ENCODE measurements around the gene OLAH.

GRCh38 chr10:15120523-15120922, 76.8 kb downstream of the OLAH start:
- TF ChIP-seq, protein P1, sequence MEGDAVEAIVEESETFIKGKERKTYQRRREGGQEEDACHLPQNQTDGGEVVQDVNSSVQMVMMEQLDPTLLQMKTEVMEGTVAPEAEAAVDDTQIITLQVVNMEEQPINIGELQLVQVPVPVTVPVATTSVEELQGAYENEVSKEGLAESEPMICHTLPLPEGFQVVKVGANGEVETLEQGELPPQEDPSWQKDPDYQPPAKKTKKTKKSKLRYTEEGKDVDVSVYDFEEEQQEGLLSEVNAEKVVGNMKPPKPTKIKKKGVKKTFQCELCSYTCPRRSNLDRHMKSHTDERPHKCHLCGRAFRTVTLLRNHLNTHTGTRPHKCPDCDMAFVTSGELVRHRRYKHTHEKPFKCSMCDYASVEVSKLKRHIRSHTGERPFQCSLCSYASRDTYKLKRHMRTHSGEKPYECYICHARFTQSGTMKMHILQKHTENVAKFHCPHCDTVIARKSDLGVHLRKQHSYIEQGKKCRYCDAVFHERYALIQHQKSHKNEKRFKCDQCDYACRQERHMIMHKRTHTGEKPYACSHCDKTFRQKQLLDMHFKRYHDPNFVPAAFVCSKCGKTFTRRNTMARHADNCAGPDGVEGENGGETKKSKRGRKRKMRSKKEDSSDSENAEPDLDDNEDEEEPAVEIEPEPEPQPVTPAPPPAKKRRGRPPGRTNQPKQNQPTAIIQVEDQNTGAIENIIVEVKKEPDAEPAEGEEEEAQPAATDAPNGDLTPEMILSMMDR (IDR thresholded peaks at IDR 0.05; ENCODE audit: low read depth, low read length, missing input control) = no peak
- TF ChIP-seq, protein P2, sequence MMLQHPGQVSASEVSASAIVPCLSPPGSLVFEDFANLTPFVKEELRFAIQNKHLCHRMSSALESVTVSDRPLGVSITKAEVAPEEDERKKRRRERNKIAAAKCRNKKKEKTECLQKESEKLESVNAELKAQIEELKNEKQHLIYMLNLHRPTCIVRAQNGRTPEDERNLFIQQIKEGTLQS (IDR thresholded peaks at IDR 0.05) = no peak
- no peak for TF ChIP-seq JUND (IDR thresholded peaks at IDR 0.05)
- no peak for TF ChIP-seq REST (IDR thresholded peaks at IDR 0.05)
